Left ventricle myocardium inferior (tissue), 1 donor: Measurements from ENCODE around the gene DDX25. TPM values are rescaled to one million over a fixed set of nuclear protein-coding genes. Genes with fewer than 3 reads are reported as not detected.
A peak's percentile ranks its signal among the peaks of the same experiment; 100 is the strongest.
"Not testable (repeated sequence)": the region's sequence is repeated elsewhere in the genome, so short reads cannot be mapped to it uniquely, and the experiment has no call there.

Source experiments
- DNase-seq: peaks from one replicate; pipeline ENCODE4 v3.0.0-alpha.2; 2020
- H3K27ac ChIP-seq: fragments of 200-600 bp; replicated peaks from 2 replicates; pipeline ENCODE4 v1.8.0; 2021
- H3K27me3 ChIP-seq: fragments of 200-600 bp; 2 replicates; pipeline ENCODE4 v1.8.0; 2021; ENCODE audit warnings: low read depth
- H3K36me3 ChIP-seq: fragments of 200-600 bp; 2 replicates; pipeline ENCODE4 v1.8.0; 2021
- H3K4me1 ChIP-seq: fragments of 200-600 bp; 2 replicates; pipeline ENCODE4 v1.8.0; 2021
- H3K4me3 ChIP-seq: fragments of 200-600 bp; 2 replicates; pipeline ENCODE4 v1.8.0; 2021; ENCODE audit warnings: mild to moderate bottlenecking, moderate library complexity
- H3K9me3 ChIP-seq: fragments of 200-600 bp; replicated peaks from 2 replicates; pipeline ENCODE4 v1.8.0; 2021
- CTCF ChIP-seq: fragments of 200-600 bp; IDR thresholded peaks from 2 replicates; pipeline ENCODE4 v1.8.0; 2021; ENCODE audit warnings: antibody characterized with exemption, mild to moderate bottlenecking, borderline replicate concordance
- intact Hi-C: fragments of 100-400 bp; cut with micrococcal nuclease; formaldehyde crosslinking; loops from one replicate; pipeline ENCODE4 v1.11.0; 2022
- total RNA-seq: library from RNA; stranded (reverse); fragmentation: NEBNext Ultra II Directional; extraction: Animal tissue kit (Norgen Biotek cat#: 25700); gene quantifications from one replicate; pipeline ENCODE4 v1.2.1, GENCODE V29; 2021
- donor health status: DM: no; HTN: yes; CAD: no; lungs with severe emphysema.

Gene DDX25
- total RNA-seq, 1 donor from 2014 or later = 0.14 TPM

DNA sequence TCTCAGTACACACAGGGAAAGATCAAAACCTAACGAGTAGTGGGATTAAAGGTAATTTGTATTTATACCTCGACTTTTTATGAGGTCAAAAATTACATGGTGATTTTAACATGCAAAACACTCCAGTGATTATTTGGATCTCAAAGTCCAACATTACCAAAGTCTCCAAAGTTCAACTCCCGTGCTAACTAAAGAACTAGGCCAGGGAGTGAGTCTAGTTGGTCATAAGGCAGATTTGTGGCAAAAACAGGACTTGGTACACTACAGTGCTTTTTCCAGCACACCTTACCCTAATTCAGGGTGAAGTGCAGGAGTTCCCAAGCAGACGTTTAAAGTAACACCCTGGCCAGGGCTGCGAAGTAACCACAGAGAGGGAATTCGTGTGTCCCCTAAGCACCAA is 2.4 kb upstream of the DDX25 start:
- Histone ChIP-seq H3K9me3 (no peaks in the 10 kb centered on the region), H3K4me3 (peak overlapping the region; percentile 77), H3K27me3 (peaks cover 33% of the 10 kb centered on the region), H3K36me3 (peaks cover 19% of the 10 kb centered on the region), H3K27ac (no peak overlapping the region), H3K4me1 (peaks cover 27% of the 10 kb centered on the region)
- intact Hi-C loops = no loop called here
- no peak for DNase-seq
- TF ChIP-seq CTCF = no peak

DNA sequence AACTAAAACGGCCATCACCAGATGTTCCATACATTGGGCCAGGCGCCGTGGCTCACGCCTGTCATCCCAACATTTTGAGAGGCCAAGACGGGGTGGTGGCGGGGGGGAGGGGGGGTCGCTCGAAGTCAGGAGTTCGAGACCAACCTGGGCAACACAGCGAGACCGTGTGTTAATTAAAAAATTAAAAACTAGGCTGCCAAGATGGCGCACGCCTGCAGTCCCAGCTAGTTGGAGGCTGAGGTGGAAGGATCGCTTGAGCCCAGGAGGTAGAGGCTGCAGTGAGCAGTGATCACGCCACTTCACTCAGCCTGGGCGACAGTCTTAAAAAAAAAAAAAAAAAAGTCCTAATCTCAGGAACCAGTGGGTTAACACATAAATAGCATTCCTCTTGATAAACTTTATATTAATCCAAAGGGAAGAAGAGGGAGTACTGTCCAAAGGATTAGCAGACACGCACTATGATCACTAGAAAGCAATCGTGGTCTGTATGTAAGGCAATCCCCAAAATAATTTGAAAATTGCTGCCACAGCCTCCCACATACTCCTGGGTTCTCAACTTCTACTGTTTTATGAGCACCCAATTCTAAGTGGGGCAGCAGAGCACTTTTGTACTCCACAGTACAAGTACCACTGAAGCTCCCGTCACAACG is 1.9 kb upstream of the DDX25 start:
- peaks cover 19% of the 10 kb centered on the region for H3K36me3 ChIP-seq
- no peak for DNase-seq
- intact Hi-C loops = no loop called here

DNA sequence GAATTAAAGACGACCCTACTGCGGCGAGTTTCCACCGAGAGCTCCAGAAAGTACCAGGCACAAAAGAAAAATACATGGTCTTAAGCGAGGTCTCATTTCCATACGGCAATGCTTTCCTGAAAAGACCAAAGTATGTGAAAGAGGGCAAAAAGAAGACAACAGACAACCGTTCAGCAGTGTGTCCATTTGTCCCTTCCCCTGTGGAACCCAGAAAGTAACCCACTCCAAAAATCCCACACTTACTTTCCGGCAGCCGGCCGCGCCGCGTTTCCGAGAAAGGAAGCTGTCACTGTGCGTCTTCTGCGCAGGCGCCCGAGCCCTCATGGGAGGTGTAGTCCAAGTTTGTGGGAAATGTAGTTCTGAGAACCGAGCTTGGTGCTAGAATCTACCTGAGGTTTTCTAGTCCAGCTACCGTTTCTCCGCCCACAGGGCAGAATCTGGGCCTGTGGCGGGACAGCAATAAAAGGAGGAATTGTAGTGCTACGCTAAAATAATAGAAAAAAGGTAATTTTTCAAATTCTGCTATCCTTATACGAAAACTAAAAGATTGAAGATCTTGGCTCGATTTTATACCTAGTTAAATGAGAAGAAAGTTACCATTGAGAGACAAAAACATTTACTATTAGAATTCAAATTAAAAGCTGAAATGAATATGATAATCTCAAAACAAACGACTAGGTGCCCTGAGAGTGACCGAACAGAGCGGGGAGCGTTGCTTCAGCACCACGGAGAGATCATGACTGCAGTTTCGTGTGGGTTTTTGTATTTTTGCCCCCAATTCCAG is 1.2 kb upstream of the DDX25 start, which contains the start of gene PUS3:
TSS of gene PUS3 (minus strand) at position 280 of the 784 bp plus-strand sequence. CDS start 6,922 bp downstream, outside the sequence.
- Histone ChIP-seq H3K9me3 (no peaks in the 10 kb centered on the region), H3K27ac (peak within 1 kb of the TSS; percentile 88), H3K4me1 (peaks cover 27% of the 10 kb centered on the region), H3K4me3 (peak within 1 kb of the TSS; percentile 77), H3K27me3 (peaks cover 36% of the 10 kb centered on the region), H3K36me3 (peaks cover 19% of the 10 kb centered on the region)
- peak; percentile 91 for DNase-seq
- intact Hi-C loops = no loop called here
- TF ChIP-seq CTCF = no peak

More for the DNA sequence above, 1.9 kb upstream of the DDX25 start:
- Histone ChIP-seq H3K27me3 (peaks cover 36% of the 10 kb centered on the region), H3K9me3 (no peaks in the 10 kb centered on the region), H3K27ac (peak overlapping the region; percentile 88), H3K4me1 (peaks cover 27% of the 10 kb centered on the region), H3K4me3 (peak overlapping the region; percentile 77)
- TF ChIP-seq CTCF = no peak

GRCh38 chr11:125904678-125905077 is 370 bp downstream of the DDX25 start:
- no peak overlapping the region for H3K27ac ChIP-seq
- H3K4me1 ChIP-seq = peaks cover 27% of the 10 kb centered on the region
- intact Hi-C loops = no loop called here
- TF ChIP-seq CTCF = no peak
- DNase-seq = no peak
- H3K9me3 ChIP-seq = no peaks in the 10 kb centered on the region
- peaks cover 46% of the 10 kb centered on the region for H3K27me3 ChIP-seq
- peak overlapping the region; percentile 77 for H3K4me3 ChIP-seq
- peaks cover 8% of the 10 kb centered on the region for H3K36me3 ChIP-seq

- H3K9me3 ChIP-seq = no peaks in the 10 kb centered on the region
- H3K36me3 ChIP-seq = no peaks in the 10 kb centered on the region
- no peak for DNase-seq
- TF ChIP-seq CTCF = no peak
- no peaks in the 10 kb centered on the region for H3K4me1 ChIP-seq
- peaks cover 59% of the 10 kb centered on the region for H3K27me3 ChIP-seq
- intact Hi-C loops = no loop called here
- H3K4me3 ChIP-seq = no peak overlapping the region
- H3K27ac ChIP-seq = no peak overlapping the region
These were observed 6.0 kb downstream of the DDX25 start for GRCh38 chr11:125910226-125910849.

- peaks cover 73% of the 10 kb centered on the region for H3K27me3 ChIP-seq
- H3K4me1 ChIP-seq, H3K36me3 ChIP-seq, H3K27ac ChIP-seq, intact Hi-C loops, H3K9me3 ChIP-seq, DNase-seq, H3K4me3 ChIP-seq: not testable (repeated sequence)
These were observed 10.3 kb downstream of the DDX25 start for GRCh38 chr11:125914601-125915000.
